HEK293 (cell line): ENCODE results near the gene IVD.

Source experiments
- BCL6B ChIP-seq: fragments of 450-650 bp; formaldehyde crosslinking; IDR thresholded peaks from 2 replicates; pipeline ENCODE4 v1.5.1; 2017; ENCODE audit warnings: missing biosample characterization, missing genetic modification characterization
- HIC1 ChIP-seq: fragments of 450-650 bp; formaldehyde crosslinking; IDR thresholded peaks from 2 replicates; pipeline ENCODE4 v1.5.1; 2016; ENCODE audit warnings: missing biosample characterization, missing genetic modification characterization
- KLF9 ChIP-seq: fragments of 450-650 bp; formaldehyde crosslinking; IDR thresholded peaks from 2 replicates; pipeline ENCODE4 v1.5.1; 2016; ENCODE audit warnings: missing biosample characterization, missing genetic modification characterization, low read depth
- MZF1 ChIP-seq: fragments of 450-650 bp; formaldehyde crosslinking; IDR thresholded peaks from 2 replicates; pipeline ENCODE4 v1.5.1; 2017; ENCODE audit warnings: missing biosample characterization, missing genetic modification characterization, borderline replicate concordance
- PATZ1 ChIP-seq: fragments of 450-650 bp; formaldehyde crosslinking; IDR thresholded peaks from 2 replicates; pipeline ENCODE4 v1.5.1; 2016; ENCODE audit warnings: missing biosample characterization, missing genetic modification characterization
- PRDM4 ChIP-seq: fragments of 450-650 bp; formaldehyde crosslinking; IDR thresholded peaks from 2 replicates; pipeline ENCODE4 v1.5.1; 2017; ENCODE audit warnings: missing biosample characterization, missing genetic modification characterization
- SCRT1 ChIP-seq: fragments of 450-650 bp; formaldehyde crosslinking; IDR thresholded peaks from 2 replicates; pipeline ENCODE4 v1.5.1; 2016; ENCODE audit warnings: missing biosample characterization, missing genetic modification characterization, borderline replicate concordance
- SP2 ChIP-seq: fragments of 450-650 bp; formaldehyde crosslinking; IDR thresholded peaks from 2 replicates; pipeline ENCODE4 v1.5.1; 2016; ENCODE audit warnings: missing biosample characterization, missing genetic modification characterization
- WT1 ChIP-seq: fragments of 450-650 bp; formaldehyde crosslinking; IDR thresholded peaks from 2 replicates; pipeline ENCODE4 v1.5.1; 2016; ENCODE audit warnings: missing biosample characterization, missing genetic modification characterization
- ZBTB17 ChIP-seq: fragments of 450-650 bp; formaldehyde crosslinking; IDR thresholded peaks from 2 replicates; pipeline ENCODE4 v1.5.1; 2016; ENCODE audit warnings: missing biosample characterization, missing genetic modification characterization
- ZBTB6 ChIP-seq: fragments of 450-650 bp; formaldehyde crosslinking; IDR thresholded peaks from 2 replicates; pipeline ENCODE4 v1.5.1; 2017; ENCODE audit warnings: missing biosample characterization, missing genetic modification characterization
- ZBTB7A ChIP-seq: fragments of 450-650 bp; formaldehyde crosslinking; IDR thresholded peaks from 2 replicates; pipeline ENCODE4 v1.5.1; 2016; ENCODE audit warnings: low read depth, missing biosample characterization, missing genetic modification characterization
- ZEB2 ChIP-seq: fragments of 450-650 bp; formaldehyde crosslinking; IDR thresholded peaks from 2 replicates; pipeline ENCODE4 v1.5.1; 2016; ENCODE audit warnings: missing biosample characterization, missing genetic modification characterization
- ZNF10 ChIP-seq: fragments of 450-650 bp; formaldehyde crosslinking; IDR thresholded peaks from 2 replicates; pipeline ENCODE4 v1.5.1; 2017; ENCODE audit warnings: missing biosample characterization, missing genetic modification characterization
- ZNF157 ChIP-seq: fragments of 450-650 bp; formaldehyde crosslinking; IDR thresholded peaks from 2 replicates; pipeline ENCODE4 v1.5.1; 2016; ENCODE audit warnings: missing biosample characterization, missing genetic modification characterization
- ZNF174 ChIP-seq: fragments of 450-650 bp; formaldehyde crosslinking; IDR thresholded peaks from 2 replicates; pipeline ENCODE4 v1.5.0; 2017; ENCODE audit warnings: missing biosample characterization, mild to moderate bottlenecking, missing genetic modification characterization
- ZNF335 ChIP-seq: fragments of 450-650 bp; formaldehyde crosslinking; conservative IDR thresholded peaks from 2 replicates; pipeline ENCODE4 v1.5.1; 2016; ENCODE audit warnings: missing biosample characterization, missing genetic modification characterization
- ZNF341 ChIP-seq: fragments of 450-650 bp; formaldehyde crosslinking; IDR thresholded peaks from 2 replicates; pipeline ENCODE4; 2016; ENCODE audit warnings: low read depth, missing biosample characterization, missing genetic modification characterization
- ZNF362 ChIP-seq: fragments of 450-650 bp; formaldehyde crosslinking; IDR thresholded peaks from 2 replicates; pipeline ENCODE4 v1.5.1; 2016; ENCODE audit warnings: missing biosample characterization, missing genetic modification characterization
- ZNF366 ChIP-seq: fragments of 450-650 bp; formaldehyde crosslinking; conservative IDR thresholded peaks from 2 replicates; pipeline ENCODE4 v1.5.1; 2016; ENCODE audit warnings: missing biosample characterization, missing genetic modification characterization
- ZNF394 ChIP-seq: fragments of 450-650 bp; formaldehyde crosslinking; IDR thresholded peaks from 2 replicates; pipeline ENCODE4 v1.5.1; 2016; ENCODE audit warnings: missing biosample characterization, missing genetic modification characterization, mild to moderate bottlenecking, moderate library complexity, borderline replicate concordance
- ZNF600 ChIP-seq: fragments of 450-650 bp; formaldehyde crosslinking; IDR thresholded peaks from 2 replicates; pipeline ENCODE4 v1.5.1; 2016; ENCODE audit warnings: missing biosample characterization, missing genetic modification characterization
- ZNF610 ChIP-seq: fragments of 450-650 bp; formaldehyde crosslinking; IDR thresholded peaks from 2 replicates; pipeline ENCODE4 v1.5.1; 2016; ENCODE audit warnings: missing biosample characterization, missing genetic modification characterization, borderline replicate concordance
- ZNF701 ChIP-seq: fragments of 450-650 bp; formaldehyde crosslinking; IDR thresholded peaks from 2 replicates; pipeline ENCODE4 v1.5.1; 2016; ENCODE audit warnings: missing biosample characterization, missing genetic modification characterization
- ZNF747 ChIP-seq: fragments of 450-650 bp; formaldehyde crosslinking; IDR thresholded peaks from 2 replicates; pipeline ENCODE4 v1.5.1; 2016; ENCODE audit warnings: missing biosample characterization, missing genetic modification characterization
- ZNF785 ChIP-seq: fragments of 450-650 bp; formaldehyde crosslinking; IDR thresholded peaks from 2 replicates; pipeline ENCODE4 v1.5.1; 2016; ENCODE audit warnings: missing biosample characterization, missing genetic modification characterization
- ZSCAN23 ChIP-seq: fragments of 450-650 bp; formaldehyde crosslinking; IDR thresholded peaks from 2 replicates; pipeline ENCODE4 v1.5.1; 2016; ENCODE audit warnings: missing biosample characterization, missing genetic modification characterization

Gene IVD

GRCh38 chr15:40430271-40430805, 24.7 kb downstream of the IVD start (continued):
- peak; percentile 80 for TF ChIP-seq SP2
- TF ChIP-seq ZNF747 (tag by site-specific recombination) = no peak
- peak; percentile 99 for TF ChIP-seq ZNF600 (tag by site-specific recombination)
- TF ChIP-seq ZNF335 (tag by site-specific recombination) = no peak
- no peak for TF ChIP-seq KLF9
- no peak for TF ChIP-seq ZNF610 (tag by site-specific recombination)
- TF ChIP-seq ZNF341 (tag by site-specific recombination) = peak; percentile 75
- TF ChIP-seq ZEB2 (tag by site-specific recombination) = peak; percentile 32; the same call in 1 of the 2 replicates
- peak; percentile 48; the same call in 1 of the 2 replicates for TF ChIP-seq WT1 (tag by site-specific recombination)
- TF ChIP-seq PATZ1 (tag by site-specific recombination) = peak; percentile 57
- TF ChIP-seq ZNF785 = no peak
- no peak for TF ChIP-seq BCL6B (tag by site-specific recombination)
- TF ChIP-seq ZNF366 (tag by site-specific recombination) = peak; percentile 67
- no peak for TF ChIP-seq ZSCAN23 (tag by site-specific recombination)
- no peak for TF ChIP-seq ZBTB7A (tag by site-specific recombination)
- TF ChIP-seq ZBTB17 (tag by site-specific recombination) = peak; percentile 98
- TF ChIP-seq ZNF362 (tag by site-specific recombination) = no peak
- no peak for TF ChIP-seq ZNF174
- TF ChIP-seq SCRT1 = no peak
- TF ChIP-seq ZNF394 (tag by site-specific recombination) = peak; percentile 25; the same call in 1 of the 2 replicates
- TF ChIP-seq ZNF701 (tag by site-specific recombination) = no peak
- 0 out of 2 replicates have a peak, but pooled peaks have one; percentile 10 for TF ChIP-seq ZBTB6 (tag by site-specific recombination)
- TF ChIP-seq PRDM4 (tag by site-specific recombination) = peak; percentile 77
- no peak for TF ChIP-seq HIC1 (tag by site-specific recombination)
- 0 out of 2 replicates have a peak, but pooled peaks have one; percentile 5 for TF ChIP-seq ZNF10
- TF ChIP-seq MZF1 (tag by site-specific recombination) = 0 out of 2 replicates have a peak, but pooled peaks have one; percentile 38
- TF ChIP-seq ZNF157 (tag by site-specific recombination) = no peak
